HL-60/S4 treated with phorbol 12-myristate 13-acetate at 8.2 ng/mL for 4 days and 3 days (cell line): ENCODE results near the gene PSORS1C1.
"Not testable (repeated sequence)": the region's sequence is repeated elsewhere in the genome, so short reads cannot be mapped to it uniquely, and the experiment has no call there.

ENCODE experiments used
- in situ Hi-C: fragments of 300-500 bp; cut with MboI; formaldehyde crosslinking; loops from 2 replicates; pipeline ENCODE4 v1.15.0; 2022; ENCODE audit warnings: low sequenced_read_pairs

Gene PSORS1C1

GRCh38 chr6:31114541-31114878 lies at the start of gene PSORS1C1:
TSS of gene PSORS1C1 (plus strand) at chr6:31114800. CDS start at chr6:31129633, 14,833 bp downstream.
- in situ Hi-C loops: no loop called here

- in situ Hi-C loops: no loop called here
Observed at GRCh38 chr6:31065556-31065955, 49.0 kb upstream of the PSORS1C1 start.

- in situ Hi-C loops: not testable (repeated sequence)
Observed at GRCh38 chr6:31067028-31067427, 47.6 kb upstream of the PSORS1C1 start.

GRCh38 chr6:31067891-31068668 lies 46.5 kb upstream of the PSORS1C1 start:
- in situ Hi-C loops: not testable (repeated sequence)

- in situ Hi-C loops: no loop called here
Observed at GRCh38 chr6:31068669-31069340, 45.8 kb upstream of the PSORS1C1 start.

- in situ Hi-C loops: no loop called here
Observed at GRCh38 chr6:31070711-31071197, 43.8 kb upstream of the PSORS1C1 start.

GRCh38 chr6:31074401-31074800 lies 40.2 kb upstream of the PSORS1C1 start:
- in situ Hi-C loops: no loop called here

- in situ Hi-C loops: loop anchor here (25.0 kb wide), 1 partner anchor 238 kb away; no protein-coding TSS in a partner anchor
Observed at GRCh38 chr6:31075528-31075927, 39.1 kb upstream of the PSORS1C1 start.

- in situ Hi-C loops: loop anchor here (25.0 kb wide), 1 partner anchor 239 kb away; no protein-coding TSS in a partner anchor
Observed at GRCh38 chr6:31076611-31077010, 38.0 kb upstream of the PSORS1C1 start.

- in situ Hi-C loops: loop anchor here (25.0 kb wide), 1 partner anchor 242 kb away; no protein-coding TSS in a partner anchor
Observed at GRCh38 chr6:31079656-31080261, 34.8 kb upstream of the PSORS1C1 start.

GRCh38 chr6:31081872-31082271 lies 32.7 kb upstream of the PSORS1C1 start:
- in situ Hi-C loops: loop anchor here (25.0 kb wide), 1 partner anchor 245 kb away; no protein-coding TSS in a partner anchor

GRCh38 chr6:31083742-31084354 lies 30.8 kb upstream of the PSORS1C1 start:
- in situ Hi-C loops: loop anchor here (25.0 kb wide), 1 partner anchor 247 kb away; no protein-coding TSS in a partner anchor

GRCh38 chr6:31086788-31087440 lies 27.7 kb upstream of the PSORS1C1 start:
- in situ Hi-C loops: loop anchor here (25.0 kb wide), 1 partner anchor 250 kb away; no protein-coding TSS in a partner anchor

GRCh38 chr6:31087494-31088089 lies 27.0 kb upstream of the PSORS1C1 start:
- in situ Hi-C loops: loop anchor here (25.0 kb wide), 1 partner anchor 250 kb away; no protein-coding TSS in a partner anchor

GRCh38 chr6:31090275-31090972 lies 24.2 kb upstream of the PSORS1C1 start:
- in situ Hi-C loops: loop anchor here (25.0 kb wide), 1 partner anchor 253 kb away; no protein-coding TSS in a partner anchor

- in situ Hi-C loops: loop anchor here (25.0 kb wide), 1 partner anchor 254 kb away; no protein-coding TSS in a partner anchor
Observed at GRCh38 chr6:31090973-31091364, 23.6 kb upstream of the PSORS1C1 start.

- in situ Hi-C loops: loop anchor here (25.0 kb wide), 1 partner anchor 254 kb away; no protein-coding TSS in a partner anchor
Observed at GRCh38 chr6:31091680-31092079, 22.9 kb upstream of the PSORS1C1 start.

- in situ Hi-C loops: loop anchor here (25.0 kb wide), 1 partner anchor 255 kb away; no protein-coding TSS in a partner anchor
Observed at GRCh38 chr6:31092238-31092637, 22.4 kb upstream of the PSORS1C1 start.
